ENCODE data around the gene TREML4. TPM values are rescaled to one million over a fixed set of nuclear protein-coding genes. Genes with fewer than 3 reads are reported as not detected.

The TREML4 gene
- total and polyA plus RNA-seq, 8 donors, result not detected

DNA sequence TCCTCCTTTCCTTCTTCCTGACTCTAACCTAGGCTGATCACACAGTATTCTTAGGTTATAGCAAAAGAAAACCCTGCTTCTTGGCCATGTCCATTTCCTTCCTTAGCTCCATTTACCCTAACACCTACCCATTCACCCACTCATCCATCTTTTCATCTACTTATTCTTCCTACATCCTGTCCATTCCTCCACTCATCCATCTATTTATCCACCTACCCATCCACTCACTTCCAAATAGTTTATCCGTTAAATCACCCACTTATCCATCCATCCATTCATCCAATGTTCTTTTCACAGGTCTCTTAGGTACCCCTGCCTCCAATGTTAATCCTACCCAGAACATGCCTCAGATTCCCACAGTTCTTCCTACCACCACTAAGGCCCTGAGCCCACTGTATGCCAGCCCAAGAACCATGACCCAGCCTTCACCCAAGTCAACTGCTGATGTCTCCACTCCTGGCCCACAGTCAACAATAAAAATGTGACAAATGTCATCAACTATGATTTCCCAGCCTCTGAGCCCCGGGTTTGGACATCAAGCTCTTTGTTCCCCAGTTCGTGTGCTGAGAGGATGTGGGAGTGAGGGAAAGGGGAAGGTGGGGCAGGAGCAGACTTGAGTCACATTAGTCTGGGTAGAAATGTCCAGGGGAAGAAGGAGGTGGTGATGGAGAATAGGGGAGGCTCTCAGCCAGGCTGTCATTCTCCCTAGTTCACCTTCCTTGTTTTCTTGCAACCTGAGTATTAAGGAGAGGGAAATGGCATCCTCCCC lies 24.4 kb downstream of the TREML4 start:
- Histone ChIP-seq H3K36me3 (no peaks in the 10 kb centered on the region), H3K27me3 (no peaks in the 10 kb centered on the region), H3K4me3 (no peak overlapping the region), H3K4me1 (peaks cover 0 to 15% (median 4%) of the 10 kb centered on the region in 4 donors), H3K27ac (no peak overlapping the region), H3K9me3 (no peaks in the 10 kb centered on the region)
- DNase-seq, result no peak
- TF ChIP-seq POLR2A (IDR thresholded peaks at IDR 0.05) (no peak), EP300 (IDR thresholded peaks at IDR 0.05) (no peak), POLR2AphosphoS5 (IDR thresholded peaks at IDR 0.05) (no peak), CTCF (IDR thresholded peaks at IDR 0.05) (no peak)
- intact Hi-C loops (cut with DNase I; ENCODE audit: low total_unique reads), result no loop called here
- WGBS, 5 donors, result 50 to 65% (median 56%) methylated on average over 3 of the region's 3 CpGs

DNA sequence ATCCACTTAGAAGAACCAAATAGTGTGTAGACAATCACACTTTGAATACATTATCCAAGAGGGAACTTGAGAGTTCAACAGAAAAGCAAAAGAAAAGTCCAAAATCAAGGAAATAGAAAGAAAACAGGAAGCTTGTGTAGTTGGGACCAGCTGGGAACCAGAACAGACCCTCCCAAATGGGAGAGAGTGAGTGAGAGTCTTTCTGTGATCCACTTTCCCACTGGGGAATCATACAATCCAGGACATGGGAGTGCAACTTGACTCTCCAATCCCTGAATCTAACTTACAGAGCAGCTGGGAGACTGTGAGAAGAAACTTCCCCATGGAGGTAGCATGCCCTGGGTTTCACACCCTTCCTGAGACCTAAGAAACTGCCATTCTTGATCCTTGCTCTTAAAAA lies 27.0 kb downstream of the TREML4 start:
- DNase-seq, result no peak
- no peak overlapping the region for H3K27ac ChIP-seq
- no peaks in the 10 kb centered on the region for H3K36me3 ChIP-seq
- H3K27me3 ChIP-seq, result no peaks in the 10 kb centered on the region
- TF ChIP-seq CTCF (IDR thresholded peaks at IDR 0.05) (no peak), POLR2A (IDR thresholded peaks at IDR 0.05) (no peak), EP300 (IDR thresholded peaks at IDR 0.05) (no peak), POLR2AphosphoS5 (IDR thresholded peaks at IDR 0.05) (no peak)
- H3K4me1 ChIP-seq, result peaks cover 0 to 18% (median 7%) of the 10 kb centered on the region in 4 donors
- peaks cover 0 to 9% (median 4%) of the 10 kb centered on the region in 4 donors for H3K9me3 ChIP-seq
- intact Hi-C loops (cut with DNase I; ENCODE audit: low total_unique reads), result no loop called here
- H3K4me3 ChIP-seq, result no peak overlapping the region

GRCh38 chr6:41255638-41256246 lies 27.6 kb downstream of the TREML4 start:
- no peaks in the 10 kb centered on the region for H3K36me3 ChIP-seq
- no peak overlapping the region for H3K4me3 ChIP-seq
- no peak for DNase-seq
- no peak overlapping the region for H3K27ac ChIP-seq
- no peak for TF ChIP-seq POLR2A (IDR thresholded peaks at IDR 0.05)
- TF ChIP-seq CTCF (IDR thresholded peaks at IDR 0.05), result no peak
- TF ChIP-seq POLR2AphosphoS5 (IDR thresholded peaks at IDR 0.05), result no peak
- TF ChIP-seq EP300 (IDR thresholded peaks at IDR 0.05), result no peak
- no peaks in the 10 kb centered on the region for H3K27me3 ChIP-seq
- 79 to 90% (median 85%) methylated on average over 3 to 5 of the region's 5 CpGs for WGBS, 5 donors
- peaks cover 0 to 9% (median 7%) of the 10 kb centered on the region in 4 donors for H3K9me3 ChIP-seq
- H3K4me1 ChIP-seq, result peaks cover 0 to 18% (median 7%) of the 10 kb centered on the region in 4 donors
- intact Hi-C loops (cut with DNase I; ENCODE audit: low total_unique reads), result no loop called here

- WGBS, 5 donors, result 92 to 100% (median 100%) methylated on average over 1 of the region's 1 CpG
- Histone ChIP-seq H3K9me3 (peaks cover 0 to 14% (median 9%) of the 10 kb centered on the region in 4 donors), H3K4me3 (no peak overlapping the region), H3K36me3 (no peaks in the 10 kb centered on the region), H3K27ac (peak overlapping the region in 1 of 5 donors; percentile 4), H3K27me3 (no peaks in the 10 kb centered on the region), H3K4me1 (peaks cover 0 to 18% (median 7%) of the 10 kb centered on the region in 4 donors)
- TF ChIP-seq EP300 (IDR thresholded peaks at IDR 0.05), result no peak
- TF ChIP-seq POLR2AphosphoS5 (IDR thresholded peaks at IDR 0.05), result no peak
- no peak for TF ChIP-seq CTCF (IDR thresholded peaks at IDR 0.05)
- TF ChIP-seq POLR2A (IDR thresholded peaks at IDR 0.05), result no peak
- intact Hi-C loops (cut with DNase I; ENCODE audit: low total_unique reads), result no loop called here
- DNase-seq, result no peak
Measured at GRCh38 chr6:41256383-41256782, 28.2 kb downstream of the TREML4 start.
